GM06990 (cell line): ENCODE data around the gene DLGAP3.

Experiments
- DNase-seq: peaks from one replicate; pipeline ENCODE4 v3.0.0-alpha.2; 2011; ENCODE audit not compliant: insufficient read length; ENCODE audit errors: extremely low read depth
- H3K27me3 ChIP-seq: replicated peaks from 2 replicates; pipeline ENCODE4 v1.6.0; 2011; ENCODE audit warnings: low read length; ENCODE audit not compliant: control insufficient read depth, insufficient read depth
- H3K36me3 ChIP-seq: 2 replicates; pipeline ENCODE4 v1.5.1; 2011; ENCODE audit warnings: low read length; ENCODE audit not compliant: control insufficient read depth, insufficient read depth
- H3K4me3 ChIP-seq: replicated peaks from 2 replicates; pipeline ENCODE4 v1.5.1; 2011; ENCODE audit warnings: low read depth, mild to moderate bottlenecking, control low read depth, low read length
- CTCF ChIP-seq: IDR thresholded peaks from 2 replicates; pipeline ENCODE4 v1.5.1; 2011; ENCODE audit warnings: low read length, control low read depth, mild to moderate bottlenecking, inconsistent platforms; ENCODE audit not compliant: insufficient read depth, poor library complexity, severe bottlenecking

Gene DLGAP3

GRCh38 chr1:34918386-34918976 is 11.0 kb downstream of the DLGAP3 start:
- Histone ChIP-seq H3K4me3 (no peak overlapping the region), H3K36me3 (no peaks in the 10 kb centered on the region), H3K27me3 (no peaks in the 10 kb centered on the region; the same call in 1 of the 2 replicates)
- DNase-seq, result no peak
- no peak for TF ChIP-seq CTCF

- Histone ChIP-seq H3K27me3 (no peaks in the 10 kb centered on the region; the same call in 1 of the 2 replicates), H3K36me3 (no peaks in the 10 kb centered on the region), H3K4me3 (no peak overlapping the region)
- no peak for DNase-seq
- no peak for TF ChIP-seq CTCF
Observed at GRCh38 chr1:34917017-34917416, 12.4 kb downstream of the DLGAP3 start.

- no peak overlapping the region for H3K4me3 ChIP-seq
- no peak for DNase-seq
- H3K27me3 ChIP-seq, result no peaks in the 10 kb centered on the region; the same call in 1 of the 2 replicates
- H3K36me3 ChIP-seq, result no peaks in the 10 kb centered on the region
- TF ChIP-seq CTCF, result no peak
Observed at GRCh38 chr1:34916104-34916503, 13.3 kb downstream of the DLGAP3 start.

- DNase-seq, result no peak
- Histone ChIP-seq H3K36me3 (no peaks in the 10 kb centered on the region), H3K27me3 (no peaks in the 10 kb centered on the region; the same call in 1 of the 2 replicates), H3K4me3 (no peak overlapping the region)
- TF ChIP-seq CTCF, result no peak
Observed at GRCh38 chr1:34915521-34915920, 13.9 kb downstream of the DLGAP3 start.

DNA sequence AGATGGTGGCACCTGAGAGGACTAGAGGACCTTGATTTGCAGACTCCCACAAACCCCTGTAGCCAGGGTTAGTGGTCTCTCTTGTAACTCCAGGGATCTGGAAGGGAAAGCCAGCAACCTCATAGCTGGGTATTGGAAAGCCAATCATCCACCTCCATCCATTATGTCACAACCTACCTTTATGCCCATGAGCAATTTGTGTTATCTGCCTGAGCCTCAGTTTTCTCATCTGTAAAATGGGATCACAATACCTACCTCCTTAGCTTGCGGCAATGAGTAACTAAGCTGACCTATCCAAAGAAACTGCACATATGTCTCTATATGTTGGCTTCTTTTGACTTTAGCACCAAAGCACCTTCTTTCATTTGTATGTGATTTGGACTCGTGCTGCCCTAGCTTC is 14.5 kb downstream of the DLGAP3 start:
- Histone ChIP-seq H3K36me3 (no peaks in the 10 kb centered on the region), H3K4me3 (no peak overlapping the region), H3K27me3 (no peaks in the 10 kb centered on the region; the same call in 1 of the 2 replicates)
- DNase-seq, result no peak
- TF ChIP-seq CTCF, result no peak

- no peaks in the 10 kb centered on the region for H3K36me3 ChIP-seq
- no peaks in the 10 kb centered on the region; the same call in 1 of the 2 replicates for H3K27me3 ChIP-seq
- no peak overlapping the region for H3K4me3 ChIP-seq
- DNase-seq, result no peak
- TF ChIP-seq CTCF, result no peak
Observed at GRCh38 chr1:34911465-34911864, 18.0 kb downstream of the DLGAP3 start.
